ENCODE results near the gene LETM1. TPM values are rescaled to one million over a fixed set of nuclear protein-coding genes. Genes with fewer than 3 reads are reported as not detected.

LETM1 gene
- total RNA-seq, 5 donors from 2014 or later (not counting 1 experiment from before 2014, with no cell fraction given) = 35.4 to 60.3 (median 53.5) TPM

DNA sequence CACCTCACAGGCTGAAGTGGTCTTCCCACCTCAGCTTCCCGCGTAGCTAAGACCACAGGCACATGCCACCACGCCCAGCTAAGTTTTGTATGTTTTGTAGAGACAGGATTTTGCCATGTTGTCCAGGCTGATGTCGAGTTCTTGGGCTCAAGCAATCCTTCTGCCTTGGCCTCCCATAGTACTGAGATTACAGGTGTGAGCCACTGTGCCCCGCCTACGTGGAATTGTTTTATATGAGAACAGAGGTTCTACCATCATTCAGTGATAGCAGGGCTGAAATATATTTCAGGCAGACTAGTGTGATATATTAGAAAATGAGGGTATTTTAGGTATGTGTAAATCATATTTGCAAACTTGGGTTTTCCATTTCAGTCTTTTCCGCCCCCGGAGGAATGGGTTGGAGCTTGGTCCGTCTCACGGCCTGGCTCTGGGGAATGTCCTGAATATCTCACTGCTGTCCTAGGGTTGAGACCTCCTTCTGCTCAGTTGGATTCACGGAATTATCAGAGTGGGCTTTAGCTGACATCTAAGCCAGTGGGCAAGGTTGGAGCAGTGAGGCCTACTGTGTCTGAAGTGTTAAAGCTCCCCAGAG is 35.1 kb upstream of the LETM1 start:
- peaks cover 9 to 22% (median 10%) of the 10 kb centered on the region in 3 donors for H3K4me1 Mint-ChIP-seq
- 97% methylated on average over 9 of the region's 11 CpGs for WGBS (ENCODE audit: insufficient coverage)
- Histone ChIP-seq H3K9me3 (no peaks in the 10 kb centered on the region), H3K4me3 (ENCODE audit: control insufficient read depth in 1 of 2, extremely low read depth in 1 of 2, low read length in 1 of 2) (no peak overlapping the region), H3K4me1 (ENCODE audit: control insufficient read depth in 1 of 2, extremely low read depth in 1 of 2, insufficient read depth in 2 of 2, low read length in 2 of 2) (no peaks in the 10 kb centered on the region), H3K36me3 (ENCODE audit: control insufficient read depth in 2 of 2, extremely low read depth in 1 of 2, insufficient read depth in 1 of 2, low read length in 1 of 2) (no peaks in the 10 kb centered on the region), H3K27ac (ENCODE audit: low read length) (no peak overlapping the region), H3K27me3 (replicated peaks in 1 of 2; ENCODE audit: control insufficient read depth in 2 of 2, extremely low read depth in 1 of 2, insufficient read depth in 2 of 2, low read length in 1 of 2) (no peaks in the 10 kb centered on the region)
- H3K27ac Mint-ChIP-seq = no peak overlapping the region
- H3K27me3 Mint-ChIP-seq = no peaks in the 10 kb centered on the region
- DNase-seq (no peak), ATAC-seq (replicated peaks in 1 of 4) (no peak)
- ChIA-PET POLR2A (interaction anchor here in 1 of 2 donors (0.6 kb wide), 1 partner anchor 83 kb away, joined by 3 read pairs; no protein-coding TSS in a partner anchor), CTCF (interaction anchor here in 1 of 2 donors (0.7 kb wide), 1 partner anchor 31 kb away, joined by 4 read pairs; no protein-coding TSS in a partner anchor)
- H3K4me3 Mint-ChIP-seq = no peak overlapping the region
- H3K36me3 Mint-ChIP-seq = peaks cover 6% of the 10 kb centered on the region
- H3K9me3 Mint-ChIP-seq = no peaks in the 10 kb centered on the region

DNA sequence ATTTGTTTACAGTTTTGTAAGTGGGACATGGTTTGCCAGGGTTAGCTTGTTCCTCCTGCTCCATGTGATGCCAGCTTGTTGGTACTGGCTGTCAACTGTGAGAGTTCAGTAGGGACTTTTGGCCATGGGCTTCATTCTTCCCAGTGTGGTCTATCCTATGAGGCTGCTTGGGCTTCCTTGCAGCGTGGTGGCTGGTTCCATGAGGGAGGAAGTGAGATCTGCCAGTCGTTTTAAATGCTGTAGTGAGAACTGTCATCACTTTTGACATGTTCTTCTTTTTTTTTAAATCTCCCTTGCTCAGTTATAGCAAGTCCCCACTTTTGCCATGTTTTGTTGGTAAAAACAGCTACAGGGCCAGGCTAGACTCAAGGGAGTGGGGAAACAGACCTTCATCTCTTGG is 31.1 kb upstream of the LETM1 start:
- Histone ChIP-seq H3K27ac (ENCODE audit: low read length) (no peak overlapping the region), H3K4me3 (ENCODE audit: control insufficient read depth in 1 of 2, extremely low read depth in 1 of 2, low read length in 1 of 2) (no peak overlapping the region), H3K4me1 (ENCODE audit: control insufficient read depth in 1 of 2, extremely low read depth in 1 of 2, insufficient read depth in 2 of 2, low read length in 2 of 2) (peaks cover 0 to 3% of the 10 kb centered on the region in 2 experiments), H3K9me3 (no peaks in the 10 kb centered on the region), H3K27me3 (replicated peaks in 1 of 2; ENCODE audit: control insufficient read depth in 2 of 2, extremely low read depth in 1 of 2, insufficient read depth in 2 of 2, low read length in 1 of 2) (no peaks in the 10 kb centered on the region), H3K36me3 (ENCODE audit: control insufficient read depth in 2 of 2, extremely low read depth in 1 of 2, insufficient read depth in 1 of 2, low read length in 1 of 2) (no peaks in the 10 kb centered on the region)
- no peaks in the 10 kb centered on the region for H3K27me3 Mint-ChIP-seq
- H3K4me3 Mint-ChIP-seq = no peak overlapping the region
- no peaks in the 10 kb centered on the region for H3K9me3 Mint-ChIP-seq
- H3K27ac Mint-ChIP-seq = no peak overlapping the region
- CTCF ChIA-PET = interaction anchor here (0.6 to 1.0 kb wide), 3 partner anchors 8 to 17 kb away, joined by 3 to 4 read pairs (median 3); no protein-coding TSS in a partner anchor
- ATAC-seq (replicated peaks in 1 of 4) (no peak), DNase-seq (no peak)
- peaks cover 4% of the 10 kb centered on the region for H3K36me3 Mint-ChIP-seq
- H3K4me1 Mint-ChIP-seq = peaks cover 18 to 29% (median 24%) of the 10 kb centered on the region in 3 donors
- WGBS (ENCODE audit: insufficient coverage) = no CpG with 5 or more reads among the region's 2 CpGs
- POLR2A ChIA-PET = no interaction called here

DNA sequence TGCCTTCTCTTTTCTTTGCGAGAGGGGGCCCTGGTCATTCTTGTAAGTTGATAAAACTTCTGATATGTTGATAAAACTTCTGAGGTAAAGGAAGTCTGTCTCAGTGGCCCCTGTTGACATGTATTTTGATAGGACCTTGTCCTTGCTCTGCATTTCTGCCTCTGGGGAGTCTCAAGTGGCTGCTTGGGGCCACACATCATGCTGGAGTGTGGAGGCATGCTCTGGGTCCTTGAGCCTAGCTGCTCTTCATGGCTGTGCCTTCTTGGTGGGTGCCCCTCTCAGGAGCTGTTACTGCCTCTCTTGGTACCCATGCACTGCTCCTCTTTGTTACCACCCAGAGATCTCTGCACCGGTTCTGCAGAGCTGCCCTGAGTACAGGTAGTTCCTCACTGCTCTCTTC is 29.5 kb upstream of the LETM1 start:
- no peak overlapping the region for H3K4me3 ChIP-seq (ENCODE audit: control insufficient read depth in 1 of 2, extremely low read depth in 1 of 2, low read length in 1 of 2)
- POLR2A ChIA-PET = no interaction called here
- 100% methylated on average over 1 of the region's 2 CpGs for WGBS (ENCODE audit: insufficient coverage)
- H3K4me1 ChIP-seq (ENCODE audit: control insufficient read depth in 1 of 2, extremely low read depth in 1 of 2, insufficient read depth in 2 of 2, low read length in 2 of 2) = peaks cover 0 to 3% of the 10 kb centered on the region in 2 experiments
- H3K4me1 Mint-ChIP-seq = peaks cover 28 to 37% (median 29%) of the 10 kb centered on the region in 3 donors
- H3K9me3 ChIP-seq = no peaks in the 10 kb centered on the region
- no peak overlapping the region for H3K4me3 Mint-ChIP-seq
- CTCF ChIA-PET = interaction anchor here in 1 of 2 donors (0.6 kb wide), 1 partner anchor 38 kb away, joined by 5 read pairs; no protein-coding TSS in a partner anchor
- H3K36me3 ChIP-seq (ENCODE audit: control insufficient read depth in 2 of 2, extremely low read depth in 1 of 2, insufficient read depth in 1 of 2, low read length in 1 of 2) = no peaks in the 10 kb centered on the region
- no peak overlapping the region for H3K27ac ChIP-seq (ENCODE audit: low read length)
- H3K27ac Mint-ChIP-seq = no peak overlapping the region
- no peaks in the 10 kb centered on the region for H3K27me3 Mint-ChIP-seq
- no peaks in the 10 kb centered on the region for H3K27me3 ChIP-seq (replicated peaks in 1 of 2; ENCODE audit: control insufficient read depth in 2 of 2, extremely low read depth in 1 of 2, insufficient read depth in 2 of 2, low read length in 1 of 2)
- H3K9me3 Mint-ChIP-seq = no peaks in the 10 kb centered on the region
- no peak for ATAC-seq (replicated peaks in 1 of 4)
- DNase-seq = no peak
- peaks cover 5% of the 10 kb centered on the region for H3K36me3 Mint-ChIP-seq

DNA sequence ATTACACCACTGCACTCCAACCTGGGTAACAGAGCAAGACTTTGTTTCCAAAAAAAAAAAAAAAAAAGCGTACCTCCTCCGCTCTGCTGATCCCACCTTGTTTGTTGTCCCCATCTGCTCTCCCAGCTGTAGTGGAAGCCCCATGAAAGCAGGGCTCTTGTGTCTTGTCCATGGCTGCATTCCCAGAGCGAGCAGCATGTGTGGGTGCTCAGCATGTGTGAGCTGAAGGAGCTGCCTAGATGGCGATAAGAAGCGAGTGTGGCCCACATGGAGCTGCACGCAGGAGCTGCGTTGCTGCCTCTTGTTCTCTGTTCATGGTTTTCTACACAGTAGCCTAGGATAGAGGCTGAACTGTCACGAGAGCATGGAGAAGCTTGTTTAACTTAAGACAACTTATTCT is 27.6 kb upstream of the LETM1 start:
- ATAC-seq (replicated peaks in 1 of 4) = no peak
- H3K36me3 ChIP-seq (ENCODE audit: control insufficient read depth in 2 of 2, extremely low read depth in 1 of 2, insufficient read depth in 1 of 2, low read length in 1 of 2) = no peaks in the 10 kb centered on the region
- peaks cover 5% of the 10 kb centered on the region for H3K36me3 Mint-ChIP-seq
- CTCF ChIA-PET = interaction anchor here in 1 of 2 donors (0.6 kb wide), 1 partner anchor 1125 kb away, joined by 9 read pairs; no protein-coding TSS in a partner anchor
- no peak overlapping the region for H3K27ac Mint-ChIP-seq
- H3K9me3 ChIP-seq = no peaks in the 10 kb centered on the region
- DNase-seq = no peak
- no peak overlapping the region for H3K4me3 ChIP-seq (ENCODE audit: control insufficient read depth in 1 of 2, extremely low read depth in 1 of 2, low read length in 1 of 2)
- no peaks in the 10 kb centered on the region for H3K27me3 ChIP-seq (replicated peaks in 1 of 2; ENCODE audit: control insufficient read depth in 2 of 2, extremely low read depth in 1 of 2, insufficient read depth in 2 of 2, low read length in 1 of 2)
- WGBS (ENCODE audit: insufficient coverage) = 91% methylated on average over 4 of the region's 8 CpGs
- no peak overlapping the region for H3K27ac ChIP-seq (ENCODE audit: low read length)
- H3K9me3 Mint-ChIP-seq = no peaks in the 10 kb centered on the region
- H3K4me1 Mint-ChIP-seq = peaks cover 35 to 45% (median 41%) of the 10 kb centered on the region in 3 donors
- peaks cover 2 to 7% of the 10 kb centered on the region in 2 experiments for H3K4me1 ChIP-seq (ENCODE audit: control insufficient read depth in 1 of 2, extremely low read depth in 1 of 2, insufficient read depth in 2 of 2, low read length in 2 of 2)
- POLR2A ChIA-PET = no interaction called here
- no peaks in the 10 kb centered on the region for H3K27me3 Mint-ChIP-seq
- H3K4me3 Mint-ChIP-seq = no peak overlapping the region

DNA sequence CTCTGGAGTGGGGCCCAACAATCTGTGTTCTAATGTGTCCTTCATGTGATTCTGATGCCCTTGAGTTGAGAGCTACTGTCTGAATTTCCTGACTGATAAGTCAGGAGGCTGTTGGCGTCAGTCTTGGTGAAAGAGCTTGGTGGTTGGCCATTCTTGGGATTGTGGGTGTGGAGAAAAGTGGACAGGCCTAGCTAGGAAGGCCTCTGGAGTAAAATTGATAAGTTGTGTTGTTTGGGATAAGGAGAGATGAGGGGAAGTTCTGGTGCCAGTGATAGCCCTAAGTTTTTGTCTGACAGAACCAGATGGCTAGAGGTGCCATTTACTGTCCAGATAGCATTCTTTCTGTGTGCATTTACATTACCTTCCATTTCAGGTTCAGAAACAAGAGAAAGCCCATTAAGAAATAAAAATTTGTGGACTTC is 26.9 kb upstream of the LETM1 start:
- CTCF ChIA-PET = interaction anchor here (0.6 to 0.9 kb wide), 2 partner anchors 16 to 1126 kb away, joined by 3 to 9 read pairs; no protein-coding TSS in a partner anchor
- POLR2A ChIA-PET = no interaction called here
- H3K27me3 Mint-ChIP-seq = no peaks in the 10 kb centered on the region
- Histone ChIP-seq H3K36me3 (ENCODE audit: control insufficient read depth in 2 of 2, extremely low read depth in 1 of 2, insufficient read depth in 1 of 2, low read length in 1 of 2) (no peaks in the 10 kb centered on the region), H3K27me3 (replicated peaks in 1 of 2; ENCODE audit: control insufficient read depth in 2 of 2, extremely low read depth in 1 of 2, insufficient read depth in 2 of 2, low read length in 1 of 2) (no peaks in the 10 kb centered on the region), H3K4me3 (ENCODE audit: control insufficient read depth in 1 of 2, extremely low read depth in 1 of 2, low read length in 1 of 2) (no peak overlapping the region), H3K27ac (ENCODE audit: low read length) (no peak overlapping the region), H3K4me1 (ENCODE audit: control insufficient read depth in 1 of 2, extremely low read depth in 1 of 2, insufficient read depth in 2 of 2, low read length in 2 of 2) (peaks cover 3 to 8% of the 10 kb centered on the region in 2 experiments), H3K9me3 (no peaks in the 10 kb centered on the region)
- peaks cover 5% of the 10 kb centered on the region for H3K36me3 Mint-ChIP-seq
- 100% methylated on average over 1 of the region's 1 CpG for WGBS (ENCODE audit: insufficient coverage)
- DNase-seq = no peak
- H3K9me3 Mint-ChIP-seq = no peaks in the 10 kb centered on the region
- peaks cover 36 to 48% (median 41%) of the 10 kb centered on the region in 3 donors for H3K4me1 Mint-ChIP-seq
- ATAC-seq (replicated peaks in 1 of 4) = no peak
- no peak overlapping the region for H3K4me3 Mint-ChIP-seq
- no peak overlapping the region for H3K27ac Mint-ChIP-seq

DNA sequence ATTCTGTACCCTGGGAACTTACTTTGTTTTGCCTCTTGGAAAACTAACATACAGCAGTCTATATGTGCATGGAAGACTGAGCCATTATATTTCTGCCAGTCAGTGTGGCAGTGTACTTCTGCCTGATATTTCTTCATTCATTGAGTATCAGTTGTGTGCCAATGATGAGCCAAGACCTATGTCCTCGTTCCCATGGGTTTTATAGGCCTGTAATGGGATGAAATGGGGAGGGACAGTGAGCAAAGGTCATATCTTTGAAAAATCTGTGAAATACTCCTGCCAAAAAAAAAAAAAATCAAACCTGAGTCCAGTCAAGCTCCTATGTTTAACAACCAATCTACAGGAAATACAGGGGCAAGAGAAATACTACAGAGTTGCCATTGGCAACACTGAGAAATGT is 24.4 kb upstream of the LETM1 start:
- Mint-ChIP-seq H3K4me1 (peaks cover 32 to 45% (median 39%) of the 10 kb centered on the region in 3 donors), H3K27ac (no peak overlapping the region), H3K27me3 (no peaks in the 10 kb centered on the region)

More for the DNA sequence above, 24.4 kb upstream of the LETM1 start:
- H3K27ac ChIP-seq (ENCODE audit: low read length) = no peak overlapping the region
- H3K9me3 Mint-ChIP-seq = no peaks in the 10 kb centered on the region
- H3K4me3 ChIP-seq (ENCODE audit: control insufficient read depth in 1 of 2, extremely low read depth in 1 of 2, low read length in 1 of 2) = no peak overlapping the region
- no peaks in the 10 kb centered on the region for H3K36me3 ChIP-seq (ENCODE audit: control insufficient read depth in 2 of 2, extremely low read depth in 1 of 2, insufficient read depth in 1 of 2, low read length in 1 of 2)
- ATAC-seq (replicated peaks in 1 of 4) (no peak), DNase-seq (no peak)
- H3K27me3 ChIP-seq (replicated peaks in 1 of 2; ENCODE audit: control insufficient read depth in 2 of 2, extremely low read depth in 1 of 2, insufficient read depth in 2 of 2, low read length in 1 of 2) = no peaks in the 10 kb centered on the region
- 100% methylated on average over 1 of the region's 1 CpG for WGBS (ENCODE audit: insufficient coverage)
- H3K9me3 ChIP-seq = no peaks in the 10 kb centered on the region
- ChIA-PET CTCF (no interaction called here), POLR2A (no interaction called here)
- H3K4me1 ChIP-seq (ENCODE audit: control insufficient read depth in 1 of 2, extremely low read depth in 1 of 2, insufficient read depth in 2 of 2, low read length in 2 of 2) = peaks cover 5 to 8% of the 10 kb centered on the region in 2 experiments
- H3K36me3 Mint-ChIP-seq = peaks cover 5% of the 10 kb centered on the region
- H3K4me3 Mint-ChIP-seq = no peak overlapping the region

Data from T-cell (primary cell).